DMS 273 (cell line): ENCODE results near the gene PTGFRN.

Source experiments
- DNase-seq: peaks from one replicate; lab custom pipeline; 2025; ENCODE audit not compliant: unreplicated experiment; lab: John Stamatoyannopoulos, UW

Gene PTGFRN

DNA sequence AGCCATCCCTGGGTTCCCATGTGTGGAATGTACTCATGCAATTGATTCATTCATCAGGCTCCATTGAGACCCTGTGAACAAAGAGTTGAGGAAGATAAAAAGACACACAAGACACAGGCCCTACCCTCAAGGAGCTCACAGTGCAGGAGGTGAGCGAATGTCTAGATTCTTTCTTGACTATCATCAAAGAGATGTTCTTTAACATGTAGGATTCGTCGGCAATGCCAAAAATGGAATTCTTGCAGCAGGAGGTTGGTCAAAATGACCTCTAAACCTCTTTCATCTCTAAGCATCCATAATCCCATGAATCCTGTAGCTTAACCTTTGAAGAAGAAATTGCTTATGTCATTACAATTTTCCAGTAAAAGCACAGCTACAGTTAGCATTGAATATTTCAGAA lies 122.5 kb downstream of the PTGFRN start:
- no peak for DNase-seq

DNA sequence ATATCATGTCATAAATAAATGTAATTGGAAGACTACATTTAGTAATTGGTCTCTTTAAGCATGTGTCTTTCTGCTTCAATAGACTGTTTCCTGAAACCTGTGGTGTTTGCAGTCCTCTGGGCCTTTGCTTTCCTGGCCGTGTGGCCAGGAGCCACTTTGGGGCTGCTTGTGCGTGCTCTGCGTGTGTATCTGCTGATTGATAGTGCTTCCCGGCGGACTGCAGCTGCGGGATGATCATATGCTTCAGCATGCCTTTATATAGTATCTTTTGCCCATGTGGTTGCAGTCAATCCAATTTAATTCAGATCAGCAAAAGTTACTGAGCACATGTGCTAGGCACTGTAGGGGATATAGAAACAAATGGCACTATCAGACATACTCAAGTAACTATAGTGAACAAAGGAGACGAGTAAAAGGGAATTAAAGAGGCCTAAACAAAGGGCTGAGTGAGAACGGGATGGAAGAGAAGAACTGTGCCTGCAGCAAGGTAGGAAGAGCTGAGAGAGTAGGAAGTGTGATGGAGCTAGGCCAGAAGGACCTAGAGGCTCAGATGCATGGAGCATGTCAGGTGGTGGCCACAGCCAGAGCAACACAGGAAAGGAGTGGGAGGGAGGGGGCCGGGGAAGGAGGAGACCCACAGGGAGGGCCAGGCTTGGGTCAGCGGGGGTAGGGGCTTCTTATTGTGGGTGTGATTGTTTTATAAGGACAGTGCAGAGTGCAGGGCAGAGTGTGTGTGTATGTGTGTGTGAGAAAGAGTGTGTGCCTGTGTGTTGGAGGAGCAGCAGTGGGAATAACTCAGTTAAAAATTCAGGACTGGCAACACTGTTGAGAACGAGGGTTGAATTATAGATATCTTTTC lies 123.2 kb downstream of the PTGFRN start:
- DNase-seq: no peak

GRCh38 chr1:117033772-117034171 lies 124.1 kb downstream of the PTGFRN start:
- no peak for DNase-seq

- DNase-seq: no peak
These were observed 125.1 kb downstream of the PTGFRN start for GRCh38 chr1:117034791-117035290.

DNA sequence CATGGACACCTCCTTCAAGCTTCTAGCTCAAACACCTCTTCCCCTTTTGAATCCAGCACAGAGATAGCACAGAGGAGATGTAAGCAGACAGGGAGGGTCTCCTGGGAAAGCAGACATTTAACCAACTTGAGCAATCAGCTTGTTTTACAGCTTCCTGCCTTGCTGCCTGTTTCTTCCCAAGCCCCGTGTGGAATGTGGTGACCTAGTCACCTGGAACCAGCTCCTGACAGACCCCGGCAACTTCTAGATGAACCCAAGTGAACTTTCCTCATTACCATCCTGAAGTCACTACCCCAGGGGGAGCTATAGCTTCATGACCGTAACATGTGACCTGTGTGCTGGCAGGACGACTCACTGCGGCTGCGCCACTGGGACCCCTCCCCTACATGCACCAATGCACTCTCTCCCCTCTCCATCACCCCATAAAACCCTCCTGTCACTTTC lies 126.3 kb downstream of the PTGFRN start:
- no peak for DNase-seq

GRCh38 chr1:117037802-117038201 lies 128.1 kb downstream of the PTGFRN start:
- no peak for DNase-seq

DNA sequence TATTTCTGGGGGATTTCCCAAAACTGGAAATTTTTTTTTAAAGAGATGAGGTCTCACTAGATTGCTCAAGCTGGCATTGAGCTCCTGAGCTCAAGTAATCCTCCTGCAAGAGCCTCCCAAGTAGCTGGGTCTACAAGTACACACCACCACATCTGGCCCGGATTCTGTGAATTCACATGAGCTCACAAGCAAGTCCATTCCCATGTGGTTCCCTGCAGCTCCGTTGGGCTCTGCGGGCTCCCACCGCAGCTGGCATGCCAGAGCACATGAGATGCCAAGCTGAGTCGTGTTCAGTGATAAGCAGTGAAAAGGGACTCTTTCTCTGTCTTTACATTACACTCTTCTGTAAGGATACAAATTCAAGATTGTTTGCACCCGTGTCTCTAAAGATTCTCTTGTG lies 128.5 kb downstream of the PTGFRN start:
- peak; percentile 20 for DNase-seq
